NCI-H2171 (cell line): ENCODE data around the gene FAM43A.

Experiments
- DNase-seq: peaks from one replicate; lab custom pipeline; 2025; lab: John Stamatoyannopoulos, UW

Gene FAM43A

GRCh38 chr3:194711286-194711685 is 25.6 kb downstream of the FAM43A start:
- no peak for DNase-seq

DNA sequence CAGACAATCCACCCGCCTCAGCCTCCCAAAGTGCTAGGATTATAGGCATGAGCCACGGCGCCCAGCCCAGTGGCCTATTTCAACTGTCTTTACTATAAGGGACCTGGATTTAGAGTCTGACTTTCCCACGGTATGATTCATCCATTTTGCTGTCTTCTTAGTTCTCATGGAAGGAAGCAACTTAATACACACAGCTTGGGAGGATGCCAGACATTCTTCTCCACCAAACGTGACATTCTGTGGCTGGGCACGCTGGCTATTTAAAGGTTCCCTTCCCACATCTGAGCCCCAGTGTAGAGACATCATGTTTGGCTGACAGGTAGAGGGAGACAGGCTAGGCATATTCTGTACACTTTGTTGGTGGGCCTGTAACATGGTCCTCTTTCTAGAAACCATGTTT is 26.2 kb downstream of the FAM43A start:
- DNase-seq = no peak

DNA sequence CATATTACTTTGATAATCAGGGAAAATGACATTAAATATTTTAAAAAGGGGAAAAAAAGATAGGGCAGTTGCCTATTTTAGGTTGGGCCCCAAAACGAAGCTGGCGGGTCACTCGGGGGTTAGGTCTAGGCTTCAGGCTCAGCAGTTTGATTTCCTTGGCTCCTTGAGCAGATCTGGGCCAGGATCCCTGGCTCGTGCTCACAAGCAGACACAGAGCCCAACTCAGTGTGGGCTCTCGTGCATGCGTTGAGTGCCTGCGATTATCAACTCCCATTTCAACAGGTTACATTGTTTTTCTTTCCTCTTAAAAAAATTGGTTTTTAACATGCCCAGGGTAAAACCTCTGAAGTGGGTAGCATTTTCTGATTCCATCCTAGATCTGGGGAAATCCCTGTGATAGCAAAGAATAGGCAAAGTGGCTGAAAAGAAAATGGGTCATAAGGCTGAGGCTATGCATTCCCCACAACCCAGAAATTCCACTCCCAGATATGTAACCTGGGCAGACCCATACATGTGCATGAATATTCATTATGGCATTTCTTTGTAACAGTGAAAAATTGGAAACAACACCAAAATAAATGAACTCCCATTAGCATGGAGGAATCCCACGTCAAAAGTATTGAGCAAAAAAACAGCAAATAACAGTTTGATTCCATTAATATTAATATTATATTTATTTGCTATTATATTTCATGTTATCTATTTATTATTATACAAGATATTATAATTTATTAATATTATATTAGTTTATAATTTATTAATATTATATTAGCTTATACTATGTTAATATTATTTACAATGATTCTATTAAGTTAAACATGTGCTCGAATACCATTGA is 27.8 kb downstream of the FAM43A start:
- no peak for DNase-seq

GRCh38 chr3:194714137-194714455 is 28.4 kb downstream of the FAM43A start:
- no peak for DNase-seq

DNA sequence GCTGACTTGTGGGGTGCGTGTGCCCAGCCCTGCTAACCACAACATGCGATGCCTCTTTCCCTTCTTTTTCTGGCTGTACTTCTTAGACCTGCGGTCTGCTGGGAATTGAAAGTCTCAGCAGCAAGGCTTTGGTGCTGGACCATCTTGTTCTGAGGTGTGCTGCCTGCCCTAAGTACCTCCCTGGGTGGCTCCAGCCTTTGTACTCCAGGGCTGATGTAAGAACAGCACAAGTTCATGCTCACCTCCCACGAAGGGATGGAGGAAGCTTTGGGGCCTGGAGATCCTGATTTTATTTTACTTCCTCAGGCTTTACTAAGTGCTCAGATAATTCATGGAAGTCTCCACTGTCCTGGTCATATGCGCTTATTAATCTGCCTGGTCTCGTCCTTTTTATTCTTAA is 28.9 kb downstream of the FAM43A start:
- DNase-seq = no peak

GRCh38 chr3:194715022-194715800 is 29.5 kb downstream of the FAM43A start:
- no peak for DNase-seq

DNA sequence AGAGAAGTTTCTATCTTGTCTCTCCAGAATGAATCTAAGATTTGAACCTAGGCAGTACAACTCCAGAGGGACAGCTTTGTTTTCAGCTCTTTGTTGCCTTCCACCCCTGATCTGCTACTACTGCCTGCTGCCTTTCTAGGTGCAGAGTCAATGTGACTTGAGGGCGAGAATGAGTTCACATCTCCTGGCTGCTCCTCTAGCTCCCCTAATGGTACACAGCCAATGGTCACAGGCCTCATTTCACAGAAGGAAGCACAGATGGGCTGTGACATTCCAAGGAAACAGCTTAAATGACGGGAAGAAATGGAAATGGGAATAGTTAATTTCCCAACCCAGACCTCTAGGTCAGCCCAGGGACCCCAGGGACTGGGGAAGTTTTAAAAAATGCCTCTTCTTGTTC is 32.4 kb downstream of the FAM43A start:
- DNase-seq = no peak

GRCh38 chr3:194720048-194720447 is 34.4 kb downstream of the FAM43A start:
- no peak for DNase-seq

DNA sequence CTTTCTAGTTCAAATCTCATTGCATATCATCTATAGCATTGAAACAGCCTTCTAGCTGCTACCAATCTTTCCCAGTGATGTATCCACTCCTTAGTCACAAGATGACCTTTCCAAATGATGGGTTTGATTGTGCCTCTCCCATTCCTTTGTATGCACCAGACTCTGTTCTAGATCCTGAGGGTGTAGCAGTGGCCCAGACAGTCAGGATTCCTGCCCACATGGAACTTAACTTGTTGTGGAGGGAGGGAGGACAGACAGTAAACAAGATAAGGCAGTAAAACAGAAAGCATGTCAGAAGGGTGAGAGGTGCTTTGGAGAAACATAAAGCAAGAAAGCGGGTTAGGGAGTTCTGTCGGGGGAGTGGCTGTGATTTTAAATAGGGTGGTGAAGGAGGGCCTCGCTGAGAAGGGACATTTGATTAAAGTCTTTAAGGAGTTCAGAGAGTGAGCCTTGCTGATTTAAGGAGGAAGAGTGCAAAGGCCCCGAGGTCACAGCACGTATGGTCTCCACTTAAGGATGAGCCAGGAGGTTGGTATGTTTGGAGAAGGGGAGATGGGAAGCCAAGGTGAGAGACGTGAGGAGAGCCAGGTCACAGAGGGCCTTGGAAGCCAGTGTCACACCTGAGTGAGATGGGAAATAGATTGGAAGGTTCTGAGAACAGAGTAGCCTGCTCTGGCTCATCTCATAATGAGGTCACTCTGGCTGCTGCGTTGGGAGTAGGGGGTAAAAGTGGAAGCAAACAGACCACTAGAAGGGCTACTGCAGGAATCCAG is 38.3 kb downstream of the FAM43A start:
- no peak for DNase-seq

GRCh38 chr3:194725346-194725745 is 39.7 kb downstream of the FAM43A start:
- no peak for DNase-seq

DNA sequence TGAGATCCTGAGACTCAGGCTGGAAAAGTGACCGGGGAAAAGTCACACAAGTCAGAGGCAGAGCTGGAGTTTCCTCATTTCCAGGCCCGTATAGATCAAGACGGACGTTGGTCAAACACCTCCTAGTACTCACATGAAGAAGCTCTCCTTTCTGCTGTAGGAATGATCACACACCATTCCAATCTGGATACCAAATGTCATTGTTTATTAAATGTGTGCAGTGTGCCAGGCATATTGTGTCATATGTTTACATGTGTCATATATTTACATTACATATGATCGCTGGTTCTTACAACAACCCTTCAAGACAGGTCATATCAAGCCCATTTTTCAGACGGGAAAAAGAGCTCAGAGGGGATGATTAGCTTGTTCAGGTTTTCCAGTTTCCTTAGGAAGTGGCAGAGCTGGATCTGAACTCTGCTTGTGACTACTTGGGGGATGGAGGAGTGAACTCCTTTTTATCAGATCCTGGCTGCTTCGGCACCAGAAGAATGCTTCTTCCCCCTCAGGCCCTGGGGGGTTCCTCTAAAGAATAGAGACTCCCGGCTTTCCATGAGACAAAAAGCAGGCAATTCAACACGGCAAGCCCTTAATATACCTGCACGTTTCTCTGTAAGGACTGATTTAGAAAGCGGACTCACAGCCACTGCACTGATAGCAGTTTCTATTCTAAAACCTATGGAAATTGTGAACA is 41.9 kb downstream of the FAM43A start:
- DNase-seq = no peak

GRCh38 chr3:194728986-194729385 is 43.3 kb downstream of the FAM43A start:
- no peak for DNase-seq

DNA sequence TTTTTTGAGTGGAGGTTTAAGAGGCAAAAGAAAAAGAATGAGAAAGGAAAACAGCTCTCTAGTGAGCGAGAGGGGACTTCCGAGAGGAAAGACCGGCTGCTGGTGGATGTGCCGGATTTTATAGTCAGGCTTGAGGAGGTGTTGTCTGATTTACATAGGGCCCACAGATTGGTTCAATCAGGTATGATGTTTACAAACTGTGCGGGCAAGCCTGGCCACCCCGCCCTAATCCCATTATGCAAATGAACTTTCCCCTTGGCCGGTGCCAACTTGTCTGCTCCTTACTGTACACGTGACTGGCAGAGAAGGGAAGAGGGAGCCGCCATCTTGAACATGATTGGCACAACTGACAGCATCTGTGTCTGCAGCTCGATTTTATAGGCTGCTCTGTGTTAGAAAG is 44.7 kb downstream of the FAM43A start:
- peak; percentile 97 for DNase-seq

DNA sequence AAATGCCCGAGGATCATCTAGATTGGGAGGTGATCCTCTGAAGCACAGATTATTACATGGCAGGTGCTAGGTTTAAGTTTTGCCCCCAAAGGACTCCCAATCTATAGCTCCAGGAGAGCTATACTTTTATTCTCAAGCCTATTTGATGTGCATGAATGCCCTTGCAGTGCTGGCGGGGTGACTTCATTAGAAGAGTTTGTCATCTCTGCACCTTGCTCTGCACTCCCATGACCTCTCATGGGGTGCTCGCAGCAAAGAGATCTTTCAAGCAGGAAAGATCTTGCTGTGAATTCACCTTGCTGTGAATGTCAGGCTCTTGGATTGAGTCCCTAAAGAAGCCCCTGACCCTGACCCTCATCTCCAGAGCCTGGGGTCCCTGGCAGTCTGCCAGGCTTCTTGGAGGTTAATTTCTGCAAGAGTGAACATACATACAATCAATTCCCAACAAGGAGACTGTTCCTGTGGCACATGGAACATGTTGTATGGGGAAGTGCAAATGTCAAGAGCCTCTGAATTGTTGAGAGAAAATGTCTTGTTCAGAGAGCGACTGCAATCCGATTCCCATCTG is 45.9 kb downstream of the FAM43A start:
- DNase-seq = peak; percentile 36

DNA sequence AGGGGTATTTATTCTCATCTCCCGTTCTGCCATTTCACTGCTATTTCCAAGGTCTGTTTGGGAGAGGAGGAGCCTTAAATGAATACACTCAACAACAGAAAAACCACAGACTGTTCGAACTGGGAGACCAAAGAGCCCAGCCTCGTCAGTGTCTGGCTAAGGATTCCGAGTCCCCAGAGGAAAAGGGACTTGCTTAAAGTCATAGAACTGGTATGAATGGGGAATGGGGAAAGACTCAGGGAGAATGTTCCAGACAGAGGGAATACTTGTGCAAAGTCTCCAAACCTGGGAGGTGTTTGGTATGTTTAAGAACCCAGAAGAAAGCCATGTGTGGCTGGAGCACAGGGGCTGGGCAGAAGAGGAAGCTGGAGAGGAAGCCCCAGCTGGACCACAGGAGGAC is 46.9 kb downstream of the FAM43A start:
- DNase-seq = no peak

- DNase-seq = no peak
Observed at GRCh38 chr3:194736277-194736895, 50.7 kb downstream of the FAM43A start.

DNA sequence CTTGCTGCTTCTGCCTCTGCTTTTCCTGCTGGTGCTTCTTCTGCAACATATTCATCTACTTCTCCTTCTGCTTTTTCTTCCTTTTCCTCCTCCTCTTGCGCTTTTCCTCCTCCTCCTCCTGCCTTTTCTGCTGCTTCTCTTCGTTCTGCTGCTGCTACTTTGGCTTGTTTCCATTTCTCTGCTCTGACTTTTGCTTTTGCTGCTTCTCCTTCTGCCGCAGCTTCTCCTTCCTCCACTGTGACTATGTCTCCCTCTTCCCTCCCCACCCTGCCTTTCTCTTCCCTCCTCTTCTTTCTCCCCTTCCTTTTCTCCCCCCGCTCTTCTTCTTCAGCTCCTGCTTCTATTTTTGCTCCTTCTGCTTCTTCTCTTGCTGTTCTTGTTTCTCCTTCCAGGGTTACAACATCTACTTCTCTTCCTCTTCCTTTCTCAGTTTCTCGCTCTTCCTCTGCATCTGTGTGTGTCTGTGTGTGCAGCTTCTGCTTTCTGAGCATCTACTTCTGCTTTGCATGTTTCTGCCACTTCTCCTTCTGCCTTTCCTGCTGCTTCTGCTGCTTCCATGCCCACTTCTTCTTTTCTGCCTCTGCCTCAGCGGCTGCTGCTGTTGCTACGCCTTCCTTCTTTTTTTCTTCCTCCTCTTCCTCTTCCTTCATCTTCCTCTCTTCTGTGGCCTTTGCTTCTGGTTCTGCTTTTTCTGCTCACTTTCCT is 51.4 kb downstream of the FAM43A start:
- no peak for DNase-seq
